ENCODE measurements around the gene HOXA7.

DNA sequence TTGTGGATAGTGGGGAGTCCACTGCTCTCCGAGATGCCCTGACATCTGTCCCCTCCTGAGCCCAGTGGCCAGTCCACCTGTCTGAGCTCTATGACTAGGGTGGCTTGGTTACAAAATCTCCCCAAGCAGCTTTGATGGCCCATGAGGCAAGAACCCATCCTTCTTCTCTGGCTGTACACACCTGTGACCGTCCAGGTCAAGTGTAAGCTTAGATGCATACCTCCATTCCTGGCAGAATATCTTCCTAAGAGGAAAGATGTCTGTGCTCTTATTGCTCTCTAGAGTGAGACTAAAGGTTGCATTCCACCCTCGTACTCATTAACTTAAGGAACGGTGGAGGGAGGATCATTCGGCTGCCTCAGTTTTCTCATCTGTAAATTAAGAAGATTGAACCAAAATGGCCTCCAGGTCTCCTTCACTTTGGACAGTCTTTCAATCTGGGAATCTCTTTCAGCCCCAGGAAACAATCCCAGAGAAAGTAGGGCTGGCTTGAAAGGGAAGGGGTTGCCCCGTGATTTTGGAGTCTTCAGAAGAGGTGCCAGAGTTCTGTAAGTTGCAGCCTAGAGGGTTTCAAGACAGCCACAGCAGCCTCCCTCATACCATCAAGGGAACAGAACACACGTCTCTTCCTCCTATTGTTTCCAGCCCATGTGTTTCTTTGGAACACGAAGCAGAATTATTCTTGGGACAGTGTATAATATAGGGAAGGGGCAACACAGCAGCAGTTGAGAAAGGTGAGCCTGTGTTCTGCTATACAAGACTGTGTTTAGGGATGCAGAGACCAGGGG is 31.4 kb downstream of the HOXA7 start:
- no peak for TF ChIP-seq POLR2A (IDR thresholded peaks at IDR 0.05; ENCODE audit: extremely low read depth, insufficient read length)
- TF ChIP-seq, protein P1, sequence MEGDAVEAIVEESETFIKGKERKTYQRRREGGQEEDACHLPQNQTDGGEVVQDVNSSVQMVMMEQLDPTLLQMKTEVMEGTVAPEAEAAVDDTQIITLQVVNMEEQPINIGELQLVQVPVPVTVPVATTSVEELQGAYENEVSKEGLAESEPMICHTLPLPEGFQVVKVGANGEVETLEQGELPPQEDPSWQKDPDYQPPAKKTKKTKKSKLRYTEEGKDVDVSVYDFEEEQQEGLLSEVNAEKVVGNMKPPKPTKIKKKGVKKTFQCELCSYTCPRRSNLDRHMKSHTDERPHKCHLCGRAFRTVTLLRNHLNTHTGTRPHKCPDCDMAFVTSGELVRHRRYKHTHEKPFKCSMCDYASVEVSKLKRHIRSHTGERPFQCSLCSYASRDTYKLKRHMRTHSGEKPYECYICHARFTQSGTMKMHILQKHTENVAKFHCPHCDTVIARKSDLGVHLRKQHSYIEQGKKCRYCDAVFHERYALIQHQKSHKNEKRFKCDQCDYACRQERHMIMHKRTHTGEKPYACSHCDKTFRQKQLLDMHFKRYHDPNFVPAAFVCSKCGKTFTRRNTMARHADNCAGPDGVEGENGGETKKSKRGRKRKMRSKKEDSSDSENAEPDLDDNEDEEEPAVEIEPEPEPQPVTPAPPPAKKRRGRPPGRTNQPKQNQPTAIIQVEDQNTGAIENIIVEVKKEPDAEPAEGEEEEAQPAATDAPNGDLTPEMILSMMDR (IDR thresholded peaks at IDR 0.05; ENCODE audit: low read depth, low read length) = no peak
- TF ChIP-seq, protein P2, sequence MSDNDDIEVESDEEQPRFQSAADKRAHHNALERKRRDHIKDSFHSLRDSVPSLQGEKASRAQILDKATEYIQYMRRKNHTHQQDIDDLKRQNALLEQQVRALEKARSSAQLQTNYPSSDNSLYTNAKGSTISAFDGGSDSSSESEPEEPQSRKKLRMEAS (IDR thresholded peaks at IDR 0.05; ENCODE audit: low read depth, low read length) = no peak

Data from NB4 (cell line).